ENCODE data around the gene UPF1.

- no peak for TF ChIP-seq ZFP30 (CRISPR knock-in tag; IDR thresholded peaks at IDR 0.05)
- no peak for TF ChIP-seq RARB (CRISPR knock-in tag; IDR thresholded peaks at IDR 0.05)
- no peak for TF ChIP-seq ISL1 (CRISPR knock-in tag; IDR thresholded peaks at IDR 0.05)
- TF ChIP-seq PPARA (CRISPR knock-in tag; IDR thresholded peaks at IDR 0.05; ENCODE audit: borderline replicate concordance): no peak
Measured at GRCh38 chr19:18834644-18834984, 2.9 kb downstream of the UPF1 start.

Data from SK-N-SH treated with all-trans-retinoic acid at 6 μM for 48 hours (cell line).